Progenitor cell of endocrine pancreas (in vitro differentiated cells): ENCODE results near the gene PTPN4. TPM values are rescaled to one million over a fixed set of nuclear protein-coding genes. Genes with fewer than 3 reads are reported as not detected.

Experiments used
- DNase-seq: peaks from one replicate; pipeline ENCODE4 v3.0.0; 2021; ENCODE audit warnings: low spot score; ENCODE audit not compliant: unreplicated experiment
- H3K27ac Mint-ChIP-seq: 2 replicates; pipeline ENCODE4 v1.8.0; 2021; ENCODE audit warnings: mild to moderate bottlenecking, moderate library complexity, mixed read lengths
- H3K27me3 Mint-ChIP-seq: 2 replicates; pipeline ENCODE4 v1.8.0; 2021; ENCODE audit warnings: mixed read lengths
- H3K36me3 Mint-ChIP-seq: 2 replicates; pipeline ENCODE4 v1.8.0; 2022; ENCODE audit warnings: mixed read lengths; ENCODE audit not compliant: insufficient read depth
- H3K4me1 Mint-ChIP-seq: 2 replicates; pipeline ENCODE4 v1.8.0; 2021; ENCODE audit warnings: low read depth, mixed read lengths
- H3K4me3 Mint-ChIP-seq: 2 replicates; pipeline ENCODE4 v1.8.0; 2021; ENCODE audit warnings: low read depth, mild to moderate bottlenecking, moderate library complexity, mixed read lengths
- H3K9me3 Mint-ChIP-seq: 2 replicates; pipeline ENCODE4 v1.8.0; 2021; ENCODE audit warnings: low read depth, mixed read lengths
- total RNA-seq: library from RNA; stranded (reverse); gene quantifications from 2 replicates; pipeline ENCODE4 v1.2.1, GENCODE V29; 2021
- TF ChIP-seq, protein P1 (sequence below): fragments of 200-600 bp; sonication (generic); IDR thresholded peaks from one replicate; pipeline ENCODE4 v1.5.0; 2021; ENCODE audit warnings: antibody characterized with exemption, mild to moderate bottlenecking; ENCODE audit not compliant: unreplicated experiment

The PTPN4 gene
- total RNA-seq, 1 donor from 2014 or later = 59.1 TPM

DNA sequence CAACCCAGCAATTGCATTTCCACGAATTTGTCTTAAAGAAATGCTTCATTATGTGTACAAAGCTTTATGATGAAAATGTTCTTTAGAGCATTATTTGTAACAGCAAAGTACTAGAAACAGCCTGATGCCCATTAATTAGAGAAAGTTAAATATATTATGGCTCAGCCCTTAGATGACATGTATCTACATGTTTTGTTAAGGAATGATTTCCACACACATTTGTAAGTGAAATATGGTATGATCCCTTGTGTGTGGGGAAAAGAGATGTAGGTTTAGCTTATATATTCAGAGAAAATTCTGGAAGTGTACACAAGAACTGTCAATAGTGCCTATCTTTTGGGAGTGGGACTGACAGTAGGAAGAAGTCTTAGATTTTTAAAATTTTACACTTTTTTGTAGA, 3.8 kb upstream of the PTPN4 start:
- TF ChIP-seq, protein P1, sequence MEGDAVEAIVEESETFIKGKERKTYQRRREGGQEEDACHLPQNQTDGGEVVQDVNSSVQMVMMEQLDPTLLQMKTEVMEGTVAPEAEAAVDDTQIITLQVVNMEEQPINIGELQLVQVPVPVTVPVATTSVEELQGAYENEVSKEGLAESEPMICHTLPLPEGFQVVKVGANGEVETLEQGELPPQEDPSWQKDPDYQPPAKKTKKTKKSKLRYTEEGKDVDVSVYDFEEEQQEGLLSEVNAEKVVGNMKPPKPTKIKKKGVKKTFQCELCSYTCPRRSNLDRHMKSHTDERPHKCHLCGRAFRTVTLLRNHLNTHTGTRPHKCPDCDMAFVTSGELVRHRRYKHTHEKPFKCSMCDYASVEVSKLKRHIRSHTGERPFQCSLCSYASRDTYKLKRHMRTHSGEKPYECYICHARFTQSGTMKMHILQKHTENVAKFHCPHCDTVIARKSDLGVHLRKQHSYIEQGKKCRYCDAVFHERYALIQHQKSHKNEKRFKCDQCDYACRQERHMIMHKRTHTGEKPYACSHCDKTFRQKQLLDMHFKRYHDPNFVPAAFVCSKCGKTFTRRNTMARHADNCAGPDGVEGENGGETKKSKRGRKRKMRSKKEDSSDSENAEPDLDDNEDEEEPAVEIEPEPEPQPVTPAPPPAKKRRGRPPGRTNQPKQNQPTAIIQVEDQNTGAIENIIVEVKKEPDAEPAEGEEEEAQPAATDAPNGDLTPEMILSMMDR = no peak
- H3K4me1 Mint-ChIP-seq = peaks cover 10% of the 10 kb centered on the region
- H3K27me3 Mint-ChIP-seq = peaks cover 10% of the 10 kb centered on the region
- no peak overlapping the region for H3K4me3 Mint-ChIP-seq
- no peaks in the 10 kb centered on the region for H3K9me3 Mint-ChIP-seq
- no peak overlapping the region for H3K27ac Mint-ChIP-seq
- no peaks in the 10 kb centered on the region for H3K36me3 Mint-ChIP-seq
- no peak for DNase-seq

DNA sequence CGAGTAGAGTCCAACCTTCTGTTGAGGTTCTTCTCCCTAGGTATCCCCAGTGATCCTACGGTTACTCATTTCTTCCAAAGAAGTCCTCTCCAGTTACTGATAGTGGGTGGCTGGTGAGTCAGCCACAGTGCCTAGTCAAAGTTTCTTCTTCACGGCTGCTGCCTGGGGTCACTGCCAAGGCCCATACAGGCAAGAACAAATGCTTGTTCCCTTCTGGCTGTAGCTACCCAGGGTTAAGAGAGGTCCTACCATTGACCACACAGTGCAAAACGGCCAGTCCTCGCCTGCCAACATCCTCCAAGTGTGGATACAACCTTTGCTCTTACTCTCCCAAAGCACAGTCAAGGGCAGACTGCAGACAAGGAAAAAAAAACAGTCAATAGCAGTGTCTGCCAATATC, 2.9 kb upstream of the PTPN4 start:
- Mint-ChIP-seq H3K27me3 (peaks cover 2% of the 10 kb centered on the region), H3K4me3 (no peak overlapping the region), H3K27ac (no peak overlapping the region), H3K9me3 (no peaks in the 10 kb centered on the region), H3K36me3 (no peaks in the 10 kb centered on the region), H3K4me1 (peaks cover 16% of the 10 kb centered on the region)
- TF ChIP-seq, protein P1 = no peak
- no peak for DNase-seq

DNA sequence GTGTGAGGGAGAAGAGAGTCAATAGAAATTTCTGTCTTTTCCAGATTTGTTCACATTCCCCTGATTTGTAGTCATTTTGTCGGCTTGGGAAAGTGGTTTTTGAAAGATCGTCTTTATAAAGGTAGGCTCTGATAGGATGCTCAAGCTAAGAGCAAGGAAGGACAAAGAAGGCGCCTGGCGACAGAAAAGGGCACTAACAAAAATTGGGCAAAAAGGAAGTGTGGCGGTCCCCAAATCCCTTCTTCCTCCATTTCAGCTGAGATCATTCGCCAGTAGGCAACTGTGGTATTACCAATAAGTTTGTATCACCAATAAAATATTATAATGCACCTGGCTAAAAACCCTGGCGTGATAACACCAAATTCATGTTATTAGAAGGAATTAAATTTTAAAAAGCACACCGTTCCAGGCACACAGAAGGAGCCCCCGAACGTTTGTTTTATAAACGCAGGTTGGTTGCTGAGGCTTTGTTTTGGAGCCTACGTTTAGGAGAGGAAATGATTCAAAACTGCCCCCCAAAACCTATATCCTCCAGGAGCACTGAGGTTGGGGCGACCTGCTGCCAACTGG, 756 bp upstream of the PTPN4 start:
- peaks cover 27% of the 10 kb centered on the region for H3K4me1 Mint-ChIP-seq
- no peaks in the 10 kb centered on the region for H3K27me3 Mint-ChIP-seq
- H3K4me3 Mint-ChIP-seq = peak overlapping the region; percentile 88
- no peaks in the 10 kb centered on the region for H3K9me3 Mint-ChIP-seq
- no peak for DNase-seq
- no peaks in the 10 kb centered on the region for H3K36me3 Mint-ChIP-seq
- TF ChIP-seq, protein P1 = no peak
- H3K27ac Mint-ChIP-seq = peak overlapping the region; percentile 99

DNA sequence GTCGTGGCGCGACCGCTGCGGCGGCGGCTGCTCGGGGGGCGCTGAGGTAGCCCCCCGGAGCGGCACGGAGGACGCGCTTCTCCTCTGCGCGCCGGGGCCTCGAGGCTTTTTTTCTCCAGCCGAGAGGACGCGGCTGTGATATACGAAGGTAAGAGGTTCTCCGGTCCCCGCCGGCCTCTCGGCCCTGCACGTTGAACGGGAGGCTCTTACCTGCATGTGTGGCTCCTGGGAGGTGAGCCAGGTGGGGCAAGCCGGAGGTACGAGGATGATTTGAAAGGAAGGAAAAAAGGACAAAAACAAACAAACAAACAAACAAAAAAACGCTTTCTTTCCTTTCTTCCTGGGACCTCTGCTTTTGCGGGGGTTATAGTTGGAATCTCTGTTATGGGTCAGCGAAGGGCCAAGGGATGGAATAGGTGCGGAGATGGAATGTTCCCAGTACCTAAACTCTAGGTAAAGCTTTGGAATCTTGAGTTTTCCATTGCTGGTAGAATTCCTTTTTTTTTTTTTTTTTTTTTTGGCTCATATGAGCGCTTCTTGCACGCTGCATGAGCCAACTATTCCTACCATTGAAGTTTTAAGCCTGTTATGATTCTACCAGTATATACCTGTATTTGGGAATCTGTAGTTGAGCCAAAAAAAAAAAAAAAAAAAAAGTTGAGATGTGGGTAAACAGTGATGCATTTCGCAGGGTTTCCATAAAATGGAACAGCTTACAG, 674 bp downstream of the PTPN4 start:
- H3K9me3 Mint-ChIP-seq = peaks cover under 1% of the 10 kb centered on the region
- H3K27me3 Mint-ChIP-seq = no peaks in the 10 kb centered on the region
- H3K4me1 Mint-ChIP-seq = peaks cover 33% of the 10 kb centered on the region
- H3K27ac Mint-ChIP-seq = peak overlapping the region; percentile 97
- no peak for DNase-seq
- peak overlapping the region; percentile 88 for H3K4me3 Mint-ChIP-seq
- no peaks in the 10 kb centered on the region for H3K36me3 Mint-ChIP-seq
- TF ChIP-seq, protein P1 = no peak

DNA sequence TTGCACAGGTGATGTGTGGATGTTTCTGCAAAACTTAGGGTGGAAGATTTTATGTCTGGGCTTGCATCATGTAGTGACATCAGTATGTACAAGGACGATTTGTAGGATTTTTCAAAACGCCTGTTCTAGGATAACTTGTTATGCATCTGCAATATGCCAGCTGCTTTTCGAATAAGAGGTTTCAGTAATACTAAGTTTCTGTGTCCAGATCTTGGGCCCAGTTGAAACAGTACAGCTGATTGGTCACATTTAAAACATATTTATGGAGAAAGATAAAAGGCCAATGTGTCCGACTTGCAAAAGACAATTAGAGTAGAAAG, 1.2 kb downstream of the PTPN4 start:
- Mint-ChIP-seq H3K36me3 (peaks cover 3% of the 10 kb centered on the region), H3K4me1 (peaks cover 37% of the 10 kb centered on the region), H3K27me3 (no peaks in the 10 kb centered on the region), H3K9me3 (peaks cover 4% of the 10 kb centered on the region), H3K27ac (peak overlapping the region; percentile 97), H3K4me3 (peak overlapping the region; percentile 88)
- TF ChIP-seq, protein P1 = no peak
- no peak for DNase-seq
